Calu3 (cell line): ENCODE results near the gene LIMS2. TPM values are rescaled to one million over a fixed set of nuclear protein-coding genes. Genes with fewer than 3 reads are reported as not detected.

ENCODE experiments used
- BruUV-seq: library from RNA; stranded (reverse); fragments of 400-500 nt; replicated peaks from 2 replicates; lab custom pipeline; 2021; lab: Mats Ljungman, UMichigan
- CTCF ChIA-PET: fragments of 300-600 bp; sonication (Branson Sonifier 250); formaldehyde crosslinking; loops from one replicate; lab custom pipeline; 2022; ENCODE audit warnings: antibody characterized with exemption; lab: Charles Lee
- DNase-seq: peaks from one replicate; pipeline ENCODE4 v3.0.0; 2022
- H3K27ac Mint-ChIP-seq: one replicate; pipeline ENCODE4 v1.8.0; 2022; ENCODE audit warnings: mixed read lengths; ENCODE audit not compliant: unreplicated experiment
- H3K27me3 Mint-ChIP-seq: one replicate; pipeline ENCODE4 v1.8.0; 2022; ENCODE audit warnings: mixed read lengths; ENCODE audit not compliant: unreplicated experiment
- H3K36me3 Mint-ChIP-seq: one replicate; pipeline ENCODE4 v1.8.0; 2022; ENCODE audit warnings: mild to moderate bottlenecking, moderate library complexity, mixed read lengths; ENCODE audit not compliant: insufficient read depth, unreplicated experiment
- H3K4me1 Mint-ChIP-seq: one replicate; pipeline ENCODE4 v1.8.0; 2022; ENCODE audit warnings: mild to moderate bottlenecking, low read depth, mixed read lengths; ENCODE audit not compliant: unreplicated experiment
- H3K4me3 Mint-ChIP-seq: one replicate; pipeline ENCODE4 v1.8.0; 2022; ENCODE audit warnings: mild to moderate bottlenecking, low read depth, moderate library complexity, mixed read lengths; ENCODE audit not compliant: unreplicated experiment
- H3K9me3 Mint-ChIP-seq: one replicate; pipeline ENCODE4 v1.8.0; 2022; ENCODE audit warnings: low read depth, mixed read lengths; ENCODE audit not compliant: unreplicated experiment
- CTCF ChIP-seq: fragments of 200-600 bp; IDR thresholded peaks from one replicate; pipeline ENCODE4 v1.8.0; 2022; ENCODE audit warnings: antibody characterized with exemption; ENCODE audit not compliant: unreplicated experiment
- intact Hi-C: fragments of 100-400 bp; cut with micrococcal nuclease; formaldehyde crosslinking; loops from one replicate; pipeline ENCODE4 v1.10.0; 2022; ENCODE audit not compliant: unreplicated experiment
- total RNA-seq: library from RNA; stranded (reverse); gene quantifications from 2 replicates; pipeline ENCODE4 v1.2.3, GENCODE V29; 2022

LIMS2 gene
- total RNA-seq, 1 experiment from 2014 or later: 0.31 TPM

GRCh38 chr2:127631997-127632581, 43.2 kb downstream of the LIMS2 start:
- Mint-ChIP-seq H3K36me3 (no peaks in the 10 kb centered on the region), H3K4me1 (no peaks in the 10 kb centered on the region), H3K4me3 (no peak overlapping the region), H3K9me3 (no peaks in the 10 kb centered on the region), H3K27ac (no peak overlapping the region), H3K27me3 (no peaks in the 10 kb centered on the region)
- TF ChIP-seq CTCF: no peak
- CTCF ChIA-PET: no interaction called here
- BruUV-seq: no TSS peak
- DNase-seq: no peak
- intact Hi-C loops: no loop called here

GRCh38 chr2:127631541-127631996, 43.8 kb downstream of the LIMS2 start:
- no peak for TF ChIP-seq CTCF
- H3K4me1 Mint-ChIP-seq: no peaks in the 10 kb centered on the region
- no TSS peak for BruUV-seq
- H3K9me3 Mint-ChIP-seq: no peaks in the 10 kb centered on the region
- no peaks in the 10 kb centered on the region for H3K36me3 Mint-ChIP-seq
- CTCF ChIA-PET: no interaction called here
- intact Hi-C loops: no loop called here
- DNase-seq: no peak
- H3K4me3 Mint-ChIP-seq: no peak overlapping the region
- no peak overlapping the region for H3K27ac Mint-ChIP-seq
- peaks cover under 1% of the 10 kb centered on the region for H3K27me3 Mint-ChIP-seq

GRCh38 chr2:127630864-127631540, 44.3 kb downstream of the LIMS2 start:
- H3K27me3 Mint-ChIP-seq: peaks cover 6% of the 10 kb centered on the region
- CTCF ChIA-PET: interaction anchor here (0.6 kb wide), 1 partner anchor 26 kb away, joined by 3 read pairs; no protein-coding TSS in a partner anchor
- H3K4me3 Mint-ChIP-seq: no peak overlapping the region
- intact Hi-C loops: no loop called here
- no peak for DNase-seq
- H3K27ac Mint-ChIP-seq: no peak overlapping the region
- no peaks in the 10 kb centered on the region for H3K4me1 Mint-ChIP-seq
- no peaks in the 10 kb centered on the region for H3K36me3 Mint-ChIP-seq
- no TSS peak for BruUV-seq
- no peaks in the 10 kb centered on the region for H3K9me3 Mint-ChIP-seq
- no peak for TF ChIP-seq CTCF

GRCh38 chr2:127630096-127630863, 45.0 kb downstream of the LIMS2 start:
- CTCF ChIA-PET: interaction anchor here (0.6 kb wide), 1 partner anchor 25 kb away, joined by 3 read pairs; no protein-coding TSS in a partner anchor

More at GRCh38 chr2:127630096-127630863, 45.0 kb downstream of the LIMS2 start:
- Mint-ChIP-seq H3K27me3 (peaks cover 13% of the 10 kb centered on the region), H3K9me3 (no peaks in the 10 kb centered on the region), H3K36me3 (no peaks in the 10 kb centered on the region), H3K27ac (no peak overlapping the region), H3K4me3 (no peak overlapping the region), H3K4me1 (no peaks in the 10 kb centered on the region)
- DNase-seq: no peak
- intact Hi-C loops: no loop called here
- TF ChIP-seq CTCF: no peak
- BruUV-seq: no TSS peak
